ENCODE results near the gene TCOF1. TPM values are rescaled to one million over a fixed set of nuclear protein-coding genes. Genes with fewer than 3 reads are reported as not detected.

TCOF1 gene
- total RNA-seq, 1 experiment from 2014 or later: 109 TPM

- Histone ChIP-seq H3K9me3 (ENCODE audit: low read depth, low read length, poor library complexity, severe bottlenecking) (no peaks in the 10 kb centered on the region), H3K36me3 (ENCODE audit: insufficient read depth, low read length, poor library complexity, severe bottlenecking) (no peaks in the 10 kb centered on the region), H3K4me3 (ENCODE audit: low read depth, low read length, poor library complexity, severe bottlenecking) (no peak overlapping the region), H3K27ac (ENCODE audit: low read depth, low read length, poor library complexity, severe bottlenecking) (no peak overlapping the region), H3K27me3 (replicated peaks; ENCODE audit: insufficient read depth, low read depth, low read length, poor library complexity) (no peaks in the 10 kb centered on the region), H3K4me1 (ENCODE audit: insufficient read depth, low read length, poor library complexity, severe bottlenecking) (no peaks in the 10 kb centered on the region)
- intact Hi-C loops (cut with micrococcal nuclease; ENCODE audit: unreplicated experiment): no loop called here
- DNase-seq (ENCODE audit: low spot score): no peak
- CTCF ChIA-PET: no interaction called here
- POLR2A ChIA-PET (ENCODE audit: low non-redundant PET): no interaction called here
- BruUV-seq (replicated peaks): no TSS peak
- TF ChIP-seq, protein P1, sequence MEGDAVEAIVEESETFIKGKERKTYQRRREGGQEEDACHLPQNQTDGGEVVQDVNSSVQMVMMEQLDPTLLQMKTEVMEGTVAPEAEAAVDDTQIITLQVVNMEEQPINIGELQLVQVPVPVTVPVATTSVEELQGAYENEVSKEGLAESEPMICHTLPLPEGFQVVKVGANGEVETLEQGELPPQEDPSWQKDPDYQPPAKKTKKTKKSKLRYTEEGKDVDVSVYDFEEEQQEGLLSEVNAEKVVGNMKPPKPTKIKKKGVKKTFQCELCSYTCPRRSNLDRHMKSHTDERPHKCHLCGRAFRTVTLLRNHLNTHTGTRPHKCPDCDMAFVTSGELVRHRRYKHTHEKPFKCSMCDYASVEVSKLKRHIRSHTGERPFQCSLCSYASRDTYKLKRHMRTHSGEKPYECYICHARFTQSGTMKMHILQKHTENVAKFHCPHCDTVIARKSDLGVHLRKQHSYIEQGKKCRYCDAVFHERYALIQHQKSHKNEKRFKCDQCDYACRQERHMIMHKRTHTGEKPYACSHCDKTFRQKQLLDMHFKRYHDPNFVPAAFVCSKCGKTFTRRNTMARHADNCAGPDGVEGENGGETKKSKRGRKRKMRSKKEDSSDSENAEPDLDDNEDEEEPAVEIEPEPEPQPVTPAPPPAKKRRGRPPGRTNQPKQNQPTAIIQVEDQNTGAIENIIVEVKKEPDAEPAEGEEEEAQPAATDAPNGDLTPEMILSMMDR (conservative IDR thresholded peaks at IDR 0.05; ENCODE audit: low read depth, low read length): no peak
- no peak for TF ChIP-seq EZH2 (IDR thresholded peaks at IDR 0.05; ENCODE audit: borderline replicate concordance, low read depth, low read length, poor library complexity, severe bottlenecking)
These were observed 24.1 kb upstream of the TCOF1 start for GRCh38 chr5:150333400-150333799.

GRCh38 chr5:150335778-150336177 is 21.7 kb upstream of the TCOF1 start:
- no peaks in the 10 kb centered on the region for H3K36me3 ChIP-seq (ENCODE audit: insufficient read depth, low read length, poor library complexity, severe bottlenecking)
- H3K27me3 ChIP-seq (replicated peaks; ENCODE audit: insufficient read depth, low read depth, low read length, poor library complexity): no peaks in the 10 kb centered on the region
- TF ChIP-seq, protein P1 (conservative IDR thresholded peaks at IDR 0.05; ENCODE audit: low read depth, low read length): no peak
- TF ChIP-seq EZH2 (IDR thresholded peaks at IDR 0.05; ENCODE audit: borderline replicate concordance, low read depth, low read length, poor library complexity, severe bottlenecking): no peak
- CTCF ChIA-PET: no interaction called here
- POLR2A ChIA-PET (ENCODE audit: low non-redundant PET): no interaction called here
- no peaks in the 10 kb centered on the region for H3K9me3 ChIP-seq (ENCODE audit: low read depth, low read length, poor library complexity, severe bottlenecking)
- no peak for DNase-seq (ENCODE audit: low spot score)
- no peak overlapping the region for H3K4me3 ChIP-seq (ENCODE audit: low read depth, low read length, poor library complexity, severe bottlenecking)
- H3K4me1 ChIP-seq (ENCODE audit: insufficient read depth, low read length, poor library complexity, severe bottlenecking): no peaks in the 10 kb centered on the region
- no peak overlapping the region for H3K27ac ChIP-seq (ENCODE audit: low read depth, low read length, poor library complexity, severe bottlenecking)
- no TSS peak for BruUV-seq (replicated peaks)
- intact Hi-C loops (cut with micrococcal nuclease; ENCODE audit: unreplicated experiment): no loop called here

- POLR2A ChIA-PET (ENCODE audit: low non-redundant PET): no interaction called here
- H3K27ac ChIP-seq (ENCODE audit: low read depth, low read length, poor library complexity, severe bottlenecking): no peak overlapping the region
- TF ChIP-seq, protein P1 (conservative IDR thresholded peaks at IDR 0.05; ENCODE audit: low read depth, low read length): no peak
- no peak for TF ChIP-seq EZH2 (IDR thresholded peaks at IDR 0.05; ENCODE audit: borderline replicate concordance, low read depth, low read length, poor library complexity, severe bottlenecking)
- intact Hi-C loops (cut with micrococcal nuclease; ENCODE audit: unreplicated experiment): no loop called here
- CTCF ChIA-PET: no interaction called here
- no peaks in the 10 kb centered on the region for H3K4me1 ChIP-seq (ENCODE audit: insufficient read depth, low read length, poor library complexity, severe bottlenecking)
- BruUV-seq (replicated peaks): no TSS peak
- H3K27me3 ChIP-seq (replicated peaks; ENCODE audit: insufficient read depth, low read depth, low read length, poor library complexity): no peaks in the 10 kb centered on the region
- no peaks in the 10 kb centered on the region for H3K36me3 ChIP-seq (ENCODE audit: insufficient read depth, low read length, poor library complexity, severe bottlenecking)
- no peaks in the 10 kb centered on the region for H3K9me3 ChIP-seq (ENCODE audit: low read depth, low read length, poor library complexity, severe bottlenecking)
- no peak for DNase-seq (ENCODE audit: low spot score)
- no peak overlapping the region for H3K4me3 ChIP-seq (ENCODE audit: low read depth, low read length, poor library complexity, severe bottlenecking)
These were observed 19.0 kb upstream of the TCOF1 start for GRCh38 chr5:150338546-150338945.
